Stimulated activated effector memory CD8-positive, alpha-beta T cell treated with anti-CD3 and anti-CD28 coated beads, Interleukin-12 subunit alpha, Interleukin-12 subunit beta, amount 100 ng/mL, for 72 hours (primary cell): ENCODE results near the gene PPM1N.
A peak's percentile ranks its signal among the peaks of the same experiment; 100 is the strongest.

Experiments used
- ATAC-seq: fragments of 150-1000 bp; cut with Tn5 transposase; 2 replicates; pipeline ENCODE4 v1.10.0; 2021
- DNase-seq, 2 donors: peaks; one replicate each; pipeline ENCODE4 v3.0.0; 2021 to 2022; ENCODE audit warnings: low spot score in 2 of 2
- H3K27ac Mint-ChIP-seq: one replicate; pipeline ENCODE4 v1.8.0; 2022; ENCODE audit warnings: mild to moderate bottlenecking, mixed read lengths
- H3K36me3 Mint-ChIP-seq: one replicate; pipeline ENCODE4 v1.8.0; 2022; ENCODE audit warnings: mild to moderate bottlenecking, mixed read lengths
- H3K4me1 Mint-ChIP-seq: one replicate; pipeline ENCODE4 v1.8.0; 2022; ENCODE audit warnings: mixed read lengths
- H3K4me3 Mint-ChIP-seq: one replicate; pipeline ENCODE4 v1.8.0; 2022; ENCODE audit warnings: mild to moderate bottlenecking, mixed read lengths
- H3K9me3 Mint-ChIP-seq: one replicate; pipeline ENCODE4 v1.8.0; 2022; ENCODE audit warnings: mixed read lengths

Gene PPM1N

GRCh38 chr19:45467456-45468158 lies 30.6 kb upstream of the PPM1N start, which contains the start of gene FOSB:
TSS of gene FOSB (plus strand) at chr19:45467996. CDS start at chr19:45468587, 591 bp downstream.
- DNase-seq = peak; percentile 95 to 99
- H3K36me3 Mint-ChIP-seq = peaks cover 57% of the 10 kb centered on the region
- no peaks in the 10 kb centered on the region for H3K9me3 Mint-ChIP-seq
- peaks cover 47% of the 10 kb centered on the region for H3K4me1 Mint-ChIP-seq
- H3K27ac Mint-ChIP-seq = peak within 1 kb of the TSS; percentile 98
- ATAC-seq = peak; percentile 47
- H3K4me3 Mint-ChIP-seq = peak within 1 kb of the TSS; percentile 91

GRCh38 chr19:45468159-45468651 lies 30.0 kb upstream of the PPM1N start:
- H3K4me1 Mint-ChIP-seq = peaks cover 52% of the 10 kb centered on the region
- peak overlapping the region; percentile 91 for H3K4me3 Mint-ChIP-seq
- peak overlapping the region; percentile 98 for H3K27ac Mint-ChIP-seq
- H3K9me3 Mint-ChIP-seq = no peaks in the 10 kb centered on the region
- H3K36me3 Mint-ChIP-seq = peaks cover 63% of the 10 kb centered on the region
- ATAC-seq (peak; percentile 1), DNase-seq (peak; percentile 35 to 83)

GRCh38 chr19:45468803-45469131 lies 29.5 kb upstream of the PPM1N start:
- Mint-ChIP-seq H3K4me1 (peaks cover 54% of the 10 kb centered on the region), H3K36me3 (peaks cover 69% of the 10 kb centered on the region), H3K9me3 (no peaks in the 10 kb centered on the region), H3K4me3 (peak overlapping the region; percentile 91), H3K27ac (peak overlapping the region; percentile 98)
- ATAC-seq (peak; percentile 59), DNase-seq (no peak)

GRCh38 chr19:45469132-45469944 lies 28.9 kb upstream of the PPM1N start:
- peak; percentile 91 to 96 for DNase-seq
- H3K4me1 Mint-ChIP-seq = peaks cover 60% of the 10 kb centered on the region
- peak overlapping the region; percentile 98 for H3K27ac Mint-ChIP-seq
- H3K4me3 Mint-ChIP-seq = peak overlapping the region; percentile 91
- peaks cover 74% of the 10 kb centered on the region for H3K36me3 Mint-ChIP-seq
- H3K9me3 Mint-ChIP-seq = no peaks in the 10 kb centered on the region
- peak; percentile 83 for ATAC-seq

GRCh38 chr19:45469945-45470761 lies 28.1 kb upstream of the PPM1N start:
- ATAC-seq (peak; percentile 25), DNase-seq (no peak)
- Mint-ChIP-seq H3K36me3 (peaks cover 82% of the 10 kb centered on the region), H3K9me3 (no peaks in the 10 kb centered on the region), H3K4me3 (peak overlapping the region; percentile 91), H3K4me1 (peaks cover 68% of the 10 kb centered on the region), H3K27ac (peak overlapping the region; percentile 98)

GRCh38 chr19:45470762-45471081 lies 27.5 kb upstream of the PPM1N start:
- Mint-ChIP-seq H3K4me3 (peak overlapping the region; percentile 91), H3K4me1 (peaks cover 74% of the 10 kb centered on the region)

GRCh38 chr19:45471111-45471930 lies 26.9 kb upstream of the PPM1N start:
- DNase-seq = no peak
- no peaks in the 10 kb centered on the region for H3K9me3 Mint-ChIP-seq
- peak overlapping the region; percentile 98 for H3K27ac Mint-ChIP-seq
- no peak for ATAC-seq
- H3K4me1 Mint-ChIP-seq = peaks cover 79% of the 10 kb centered on the region
- H3K36me3 Mint-ChIP-seq = peaks cover 90% of the 10 kb centered on the region
- peak overlapping the region; percentile 91 for H3K4me3 Mint-ChIP-seq

More at GRCh38 chr19:45470762-45471081, 27.5 kb upstream of the PPM1N start:
- peaks cover 88% of the 10 kb centered on the region for H3K36me3 Mint-ChIP-seq
- ATAC-seq (no peak), DNase-seq (no peak)
- peak overlapping the region; percentile 98 for H3K27ac Mint-ChIP-seq
- H3K9me3 Mint-ChIP-seq = no peaks in the 10 kb centered on the region

- peaks cover 84% of the 10 kb centered on the region for H3K4me1 Mint-ChIP-seq
- peak overlapping the region; percentile 89 for H3K27ac Mint-ChIP-seq
- H3K4me3 Mint-ChIP-seq = peak overlapping the region; percentile 17
- peaks cover 89% of the 10 kb centered on the region for H3K36me3 Mint-ChIP-seq
- DNase-seq (no peak), ATAC-seq (no peak)
- H3K9me3 Mint-ChIP-seq = no peaks in the 10 kb centered on the region
Measured at GRCh38 chr19:45471931-45472562, 26.2 kb upstream of the PPM1N start.

GRCh38 chr19:45472563-45473366 lies 25.5 kb upstream of the PPM1N start:
- no peaks in the 10 kb centered on the region for H3K9me3 Mint-ChIP-seq
- DNase-seq (no peak), ATAC-seq (no peak)
- H3K27ac Mint-ChIP-seq = peak overlapping the region; percentile 89
- peaks cover 84% of the 10 kb centered on the region for H3K4me1 Mint-ChIP-seq
- no peak overlapping the region for H3K4me3 Mint-ChIP-seq
- peaks cover 82% of the 10 kb centered on the region for H3K36me3 Mint-ChIP-seq

- H3K27ac Mint-ChIP-seq = peak overlapping the region; percentile 89
- H3K9me3 Mint-ChIP-seq = no peaks in the 10 kb centered on the region
- H3K4me1 Mint-ChIP-seq = peaks cover 84% of the 10 kb centered on the region
- DNase-seq = no peak
- peaks cover 77% of the 10 kb centered on the region for H3K36me3 Mint-ChIP-seq
- ATAC-seq = no peak
- no peak overlapping the region for H3K4me3 Mint-ChIP-seq
Measured at GRCh38 chr19:45473367-45473681, 24.9 kb upstream of the PPM1N start.

- Mint-ChIP-seq H3K27ac (peak overlapping the region; percentile 89), H3K4me1 (peaks cover 85% of the 10 kb centered on the region), H3K36me3 (peaks cover 77% of the 10 kb centered on the region), H3K9me3 (no peaks in the 10 kb centered on the region), H3K4me3 (no peak overlapping the region)
- DNase-seq (no peak), ATAC-seq (no peak)
Measured at GRCh38 chr19:45473682-45474605, 24.3 kb upstream of the PPM1N start.

- Mint-ChIP-seq H3K4me1 (peaks cover 87% of the 10 kb centered on the region), H3K4me3 (no peak overlapping the region), H3K36me3 (peaks cover 70% of the 10 kb centered on the region), H3K9me3 (no peaks in the 10 kb centered on the region), H3K27ac (peak overlapping the region; percentile 89)
- DNase-seq = no peak
- no peak for ATAC-seq
Measured at GRCh38 chr19:45474606-45475521, 23.4 kb upstream of the PPM1N start.
